SK-N-SH (cell line): Measurements from ENCODE around the gene LAX1. TPM values are rescaled to one million over a fixed set of nuclear protein-coding genes. Genes with fewer than 3 reads are reported as not detected.

Experiments
- CTCF ChIA-PET: fragments of 300-600, 350-600 bp; formaldehyde crosslinking; extraction: SDS; loops from one replicate; lab custom pipeline; 2021; lab: Yijun Ruan, JAX
- POLR2A ChIA-PET: fragments of 350-600 bp; sonication (Branson Sonifier 250); formaldehyde crosslinking; extraction: SDS; loops from one replicate; lab custom pipeline; 2020; ENCODE audit warnings: antibody characterized with exemption, inconsistent platforms; lab: Yijun Ruan, JAX
- DNase-seq: peaks from one replicate; pipeline ENCODE4 v3.0.0; 2012
- H2AFZ ChIP-seq: fragments of 200-600 bp; sonication (generic); 2 replicates; pipeline ENCODE4 v1.8.1; 2016; ENCODE audit warnings: antibody characterized with exemption, mild to moderate bottlenecking, low read depth
- H3F3A ChIP-seq: fragments of 200-600 bp; sonication (generic); replicated peaks from 2 replicates; pipeline ENCODE3; 2016; ENCODE audit warnings: antibody characterized with exemption, mild to moderate bottlenecking; ENCODE audit not compliant: insufficient read depth
- H3K27ac ChIP-seq, 2 experiments: fragments of 200-500 bp in 1 of 2; fragments of 200-600 bp in 1 of 2; sonication (Bioruptor generic) in 1 of 2; sonication (generic), shearing (Covaris generic) in 1 of 2; 2 replicates each; pipeline versions ENCODE4 v1.5.1 to v1.6.1; 2014 to 2016; ENCODE audit warnings: low read depth in 2 of 2, inconsistent platforms in 1 of 2, low read length in 1 of 2, mild to moderate bottlenecking in 1 of 2, mixed read lengths in 1 of 2
- H3K27me3 ChIP-seq: fragments of 200-600 bp; sonication (generic), shearing (Covaris generic); 2 replicates; pipeline ENCODE4 v1.6.1; 2016; ENCODE audit warnings: mixed run types; ENCODE audit not compliant: insufficient read depth
- H3K36me3 ChIP-seq, 2 experiments: fragments of 200-500 bp in 1 of 2; fragments of 200-600 bp in 1 of 2; sonication (Bioruptor generic) in 1 of 2; sonication (generic) in 1 of 2; replicated peaks in 1 of 2; 2 replicates each; pipeline versions ENCODE3 to v1.5.1; 2014 to 2016; ENCODE audit warnings: low read length in 1 of 2, mild to moderate bottlenecking in 1 of 2; ENCODE audit not compliant: insufficient read depth in 2 of 2, control insufficient read depth in 1 of 2
- H3K4me1 ChIP-seq, 2 experiments: fragments of 200-500 bp in 1 of 2; fragments of 200-600 bp in 1 of 2; sonication (Bioruptor generic) in 1 of 2; sonication (generic), shearing (Covaris generic) in 1 of 2; 2 replicates each; pipeline versions ENCODE4 v1.5.1 to v1.6.1; 2014 to 2016; ENCODE audit warnings: low read depth in 1 of 2, low read length in 1 of 2, mixed run types in 1 of 2; ENCODE audit not compliant: insufficient read depth in 2 of 2, control insufficient read depth in 1 of 2
- H3K4me2 ChIP-seq: fragments of 200-600 bp; sonication (generic), shearing (Covaris generic); 2 replicates; pipeline ENCODE4 v1.6.1; 2017; ENCODE audit warnings: mixed run types
- H3K4me3 ChIP-seq, 2 experiments: fragments of 200-500 bp in 1 of 2; fragments of 200-600 bp in 1 of 2; sonication (Bioruptor generic) in 1 of 2; sonication (generic), shearing (Covaris generic) in 1 of 2; 2 replicates each; pipeline versions ENCODE4 v1.5.1 to v1.8.1; 2014 to 2016; ENCODE audit warnings: low read depth in 2 of 2, inconsistent platforms in 1 of 2, low read length in 1 of 2, mild to moderate bottlenecking in 1 of 2, mixed read lengths in 1 of 2, moderate library complexity in 1 of 2
- H3K79me2 ChIP-seq: fragments of 200-600 bp; sonication (generic); 2 replicates; pipeline ENCODE4 v1.8.1; 2017; ENCODE audit warnings: mild to moderate bottlenecking; ENCODE audit not compliant: insufficient read depth
- H3K9ac ChIP-seq: fragments of 200-600 bp; sonication (generic); 2 replicates; pipeline ENCODE4 v1.6.1; 2017; ENCODE audit warnings: mixed run types
- H3K9me2 ChIP-seq: fragments of 200-600 bp; sonication (generic); 2 replicates; pipeline ENCODE4 v1.6.1; 2017; ENCODE audit warnings: mixed run types
- H3K9me3 ChIP-seq: fragments of 200-600 bp; sonication (generic); 2 replicates; pipeline ENCODE4 v1.6.1; 2017; ENCODE audit warnings: mixed run types, mild to moderate bottlenecking, moderate library complexity
- H4K20me1 ChIP-seq: fragments of 200-600 bp; sonication (generic); 2 replicates; pipeline ENCODE4 v1.6.1; 2017; ENCODE audit warnings: mild to moderate bottlenecking, mixed run types; ENCODE audit not compliant: insufficient read depth
- CTCF ChIP-seq: fragments of 200-600 bp; sonication (generic); IDR thresholded peaks from 2 replicates; pipeline ENCODE4 v1.6.1; 2017; ENCODE audit warnings: antibody characterized with exemption, mild to moderate bottlenecking, moderate library complexity
- ELF1 ChIP-seq: IDR thresholded peaks from 2 replicates; pipeline ENCODE4 v1.4.0; 2012
- FOSL2 ChIP-seq: IDR thresholded peaks from 2 replicates; pipeline ENCODE4 v1.4.0; 2012; ENCODE audit warnings: low read depth, mild to moderate bottlenecking, moderate library complexity, borderline replicate concordance
- IRF3 ChIP-seq: fragments of 150-350 bp; IDR thresholded peaks from 2 replicates; pipeline ENCODE4 v1.6.1; 2016; ENCODE audit warnings: mild to moderate bottlenecking, low read depth, low read length
- NFIC ChIP-seq: IDR thresholded peaks from 2 replicates; pipeline ENCODE4 v1.4.0; 2012; ENCODE audit warnings: borderline replicate concordance
- WGBS: methylation state at CpG from one replicate; pipeline ENCODE4 v1.1.6; 2017; ENCODE audit warnings: low lambda C conversion rate; 5-methylcytosine and 5-hydroxymethylcytosine counted together
- polyA plus RNA-seq, 3 experiments: library from polyadenylated mRNA; depleted of rRNA; stranded (reverse); fragments of >200 nt; gene quantifications; 2 replicates each; pipeline ENCODE4 v1.2.3, GENCODE V29; 2012

LAX1 gene
- polyA plus RNA-seq, 1 of the 3 experiments (the other 2 are of a cell fraction): 0.03 TPM

DNA sequence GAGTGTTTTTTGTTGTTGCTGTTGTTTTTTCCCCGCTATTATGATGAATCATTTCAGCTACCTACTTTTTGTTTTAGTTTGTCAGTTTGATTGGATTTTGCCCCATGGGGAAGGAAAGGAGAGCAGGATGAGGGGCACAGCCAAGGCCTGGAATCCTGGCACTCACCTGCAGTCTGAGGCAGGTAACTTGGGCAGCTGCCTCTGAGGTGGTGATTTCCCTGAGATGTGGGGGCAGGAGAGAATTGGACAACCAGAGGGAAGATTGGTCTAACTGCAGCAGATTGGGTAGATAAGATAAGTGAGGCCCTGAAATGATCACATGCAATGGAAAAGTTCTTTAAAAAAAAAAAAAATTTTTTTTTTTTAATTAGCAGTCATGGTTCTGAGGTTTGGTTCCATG, 1.5 kb upstream of the LAX1 start:
- Histone ChIP-seq H3K9ac (no peak overlapping the region), H3K27me3 (no peaks in the 10 kb centered on the region), H3K9me2 (no peaks in the 10 kb centered on the region), H4K20me1 (no peaks in the 10 kb centered on the region), H3K27ac (no peak overlapping the region), H3K36me3 (no peaks in the 10 kb centered on the region), H3K9me3 (no peaks in the 10 kb centered on the region), H2AFZ (no peak overlapping the region), H3F3A (no peaks in the 10 kb centered on the region), H3K4me3 (no peak overlapping the region), H3K4me2 (no peak overlapping the region), H3K4me1 (no peaks in the 10 kb centered on the region), H3K79me2 (no peaks in the 10 kb centered on the region)
- WGBS: 100% methylated on average over 1 of the region's 1 CpG
- no peak for DNase-seq
- TF ChIP-seq FOSL2: no peak
- no peak for TF ChIP-seq ELF1
- TF ChIP-seq CTCF: no peak
- POLR2A ChIA-PET: no interaction called here
- CTCF ChIA-PET: interaction anchor here (1.1 kb wide), 2 partner anchors 22 to 138 kb away, joined by 3 read pairs; no protein-coding TSS in a partner anchor

DNA sequence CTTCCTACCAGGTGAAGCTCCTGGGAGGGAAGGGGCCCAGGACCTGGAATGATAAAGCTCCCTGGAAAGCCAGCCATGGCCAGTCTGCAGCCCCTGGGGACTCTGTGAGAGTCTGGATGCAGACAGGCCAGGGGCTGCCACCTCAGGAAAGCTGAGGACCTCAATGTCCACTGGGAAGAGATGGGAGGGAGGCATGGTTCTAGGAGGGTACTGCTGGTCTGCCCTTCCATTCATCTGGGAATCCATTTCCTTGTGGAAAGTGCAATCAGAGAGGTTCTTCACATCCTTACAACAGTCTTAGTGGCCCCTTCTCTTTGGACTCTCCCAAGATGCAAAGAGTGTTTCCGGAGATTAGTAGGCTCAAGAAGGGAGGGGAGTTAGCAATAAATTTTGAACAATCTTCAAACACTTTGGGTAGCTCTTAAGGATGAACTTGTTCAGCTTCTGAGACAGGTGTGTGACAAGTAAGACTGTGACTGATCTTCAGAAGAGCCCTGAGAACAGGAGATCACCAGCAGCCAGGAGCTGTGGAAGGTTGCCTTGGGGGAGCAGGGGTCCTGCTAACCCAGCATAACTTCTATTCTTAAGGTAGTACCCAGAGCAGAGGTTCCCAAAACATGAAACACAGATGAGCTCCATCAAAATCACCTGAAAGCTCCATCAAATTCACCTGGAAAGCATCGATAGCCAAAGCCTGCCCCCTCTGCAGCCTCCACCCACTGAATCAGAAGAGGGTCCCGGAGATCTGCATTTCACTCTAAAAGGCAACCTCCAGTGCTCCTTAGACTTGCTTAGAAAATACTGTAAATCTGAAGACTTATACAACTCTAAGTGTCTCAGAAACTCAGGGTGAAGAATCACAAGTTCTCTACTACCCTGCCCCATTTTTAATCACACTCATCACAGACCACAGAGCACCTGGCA, 616 bp upstream of the LAX1 start:
- no peak overlapping the region for H2AFZ ChIP-seq
- 56% methylated on average over 3 of the region's 3 CpGs for WGBS

More for the DNA sequence above, 616 bp upstream of the LAX1 start:
- H3K27ac ChIP-seq: no peak overlapping the region
- POLR2A ChIA-PET: no interaction called here
- H3F3A ChIP-seq: no peaks in the 10 kb centered on the region
- peaks cover under 1 to 7% of the 10 kb centered on the region in 2 experiments; a peak in 2 of 4 replicates for H3K4me1 ChIP-seq
- H4K20me1 ChIP-seq: no peaks in the 10 kb centered on the region
- H3K4me3 ChIP-seq: no peak overlapping the region
- TF ChIP-seq IRF3 (no peak), NFIC (no peak)
- CTCF ChIA-PET: interaction anchor here (1.0 to 1.8 kb wide), 4 partner anchors 11 to 139 kb away, joined by 3 to 4 read pairs (median 3); no protein-coding TSS in a partner anchor
- no peak overlapping the region for H3K9ac ChIP-seq
- H3K36me3 ChIP-seq: no peaks in the 10 kb centered on the region
- no peaks in the 10 kb centered on the region for H3K9me3 ChIP-seq
- no peaks in the 10 kb centered on the region for H3K9me2 ChIP-seq
- H3K27me3 ChIP-seq: no peaks in the 10 kb centered on the region
- no peak overlapping the region for H3K4me2 ChIP-seq
- DNase-seq: no peak
- H3K79me2 ChIP-seq: no peaks in the 10 kb centered on the region
